DMS53 (cell line): ENCODE measurements around the gene POLR1C.
A peak's percentile ranks its signal among the peaks of the same experiment; 100 is the strongest.
"Not testable (repeated sequence)": the region's sequence is repeated elsewhere in the genome, so short reads cannot be mapped to it uniquely, and the experiment has no call there.

ENCODE experiments used
- DNase-seq: peaks from one replicate; lab custom pipeline; 2025; lab: John Stamatoyannopoulos, UW

The POLR1C gene

GRCh38 chr6:43493230-43493629 is 23.7 kb upstream of the POLR1C start:
- DNase-seq = no peak

- no peak for DNase-seq
These were observed 23.1 kb upstream of the POLR1C start for GRCh38 chr6:43493833-43494232.

GRCh38 chr6:43494321-43494720 is 22.6 kb upstream of the POLR1C start:
- DNase-seq = no peak

DNA sequence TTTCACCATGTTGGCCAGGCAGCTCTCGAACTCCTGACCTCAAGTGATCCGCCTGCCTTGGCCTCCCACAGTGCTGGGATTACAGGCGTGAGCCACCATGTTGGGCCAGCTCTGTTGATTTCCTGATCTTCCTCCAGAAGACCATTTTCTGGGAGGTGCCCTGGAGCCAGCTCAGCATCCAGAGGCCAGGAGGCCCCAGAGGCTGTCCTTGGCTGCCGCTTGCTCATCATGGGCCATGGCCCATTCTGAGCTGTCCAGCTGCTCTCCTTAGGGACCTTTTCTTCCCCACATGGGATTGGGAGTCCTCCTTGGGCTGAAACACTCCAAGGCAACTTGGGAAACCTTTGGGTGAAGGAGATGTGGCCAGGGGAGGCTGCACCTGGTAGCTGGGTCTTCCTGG is 22.1 kb upstream of the POLR1C start:
- DNase-seq = no peak

DNA sequence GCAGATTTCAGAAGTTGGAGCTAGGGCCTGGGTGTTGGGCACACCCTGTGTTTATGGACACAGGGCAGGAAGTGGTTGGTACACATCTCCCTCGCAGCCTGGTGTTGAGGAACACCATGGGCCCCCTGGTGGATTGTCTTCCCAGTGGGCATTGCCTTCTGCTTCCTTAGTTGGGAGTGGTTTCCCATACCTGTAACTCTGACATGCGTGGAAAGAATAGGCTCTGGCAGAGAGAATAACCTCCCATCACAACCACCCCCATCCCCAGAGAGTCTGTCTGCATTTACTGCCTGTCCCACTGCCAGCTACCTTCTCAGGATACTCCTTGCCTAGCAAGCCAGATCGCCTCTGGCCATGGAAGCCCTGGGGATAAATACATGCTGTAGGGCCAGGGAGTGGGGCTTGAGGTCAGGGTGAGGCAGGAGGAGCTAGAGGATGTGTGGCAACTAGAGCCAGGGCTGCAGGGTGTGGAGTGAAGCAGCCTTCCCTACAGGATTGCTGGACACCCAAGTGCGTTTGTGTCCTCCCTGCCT is 21.4 kb upstream of the POLR1C start:
- DNase-seq = peak; percentile 22

DNA sequence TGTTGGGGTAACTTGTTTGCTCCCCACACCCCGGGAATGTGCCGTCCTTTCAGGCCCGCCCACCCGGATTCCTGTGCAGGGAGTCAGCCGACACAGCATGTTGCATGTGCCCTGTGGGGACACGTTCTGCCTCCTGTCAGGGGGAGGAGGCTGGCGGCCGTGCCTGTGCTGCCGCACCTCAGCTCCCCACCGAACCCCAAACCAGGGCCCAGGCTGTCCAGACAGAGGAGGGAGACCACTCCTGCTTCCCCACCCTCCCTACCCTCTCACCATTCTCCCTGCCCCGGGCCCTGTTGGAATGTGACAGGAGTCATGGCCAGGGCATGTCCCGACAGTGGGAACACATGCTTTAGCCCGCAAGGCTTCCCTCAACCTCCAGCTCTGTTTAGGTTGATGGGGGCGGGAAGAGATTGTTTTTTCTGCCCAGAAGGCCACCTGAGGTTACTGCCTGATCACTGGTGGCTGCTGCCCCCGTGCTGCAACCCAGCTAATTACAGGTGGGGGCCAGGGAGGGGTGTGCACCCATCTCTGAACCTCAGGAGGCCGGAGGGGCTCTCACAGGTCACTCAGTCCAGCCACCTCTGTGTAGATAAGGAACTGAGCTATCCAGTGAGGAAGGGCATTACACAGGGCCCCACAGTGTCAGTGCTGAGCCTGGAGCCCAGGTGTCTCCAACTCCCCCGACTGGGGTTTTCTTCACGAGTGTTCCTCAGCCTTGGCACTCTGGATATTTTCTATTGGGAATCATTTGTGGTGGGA is 20.3 kb upstream of the POLR1C start:
- peak; percentile 38 for DNase-seq

DNA sequence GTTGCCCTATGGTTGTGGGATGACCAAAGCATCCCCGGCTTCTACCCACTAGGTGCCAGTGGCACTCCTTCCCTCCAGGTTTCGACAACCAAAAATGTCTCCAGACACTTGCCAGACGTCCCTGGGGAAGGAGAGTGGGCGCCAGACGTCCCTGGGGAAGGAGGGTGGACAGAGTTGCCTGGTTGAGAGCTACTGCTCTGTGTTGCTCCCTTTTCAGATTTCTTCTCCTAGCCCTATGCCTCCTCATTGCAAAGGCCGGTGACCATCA is 19.8 kb upstream of the POLR1C start:
- no peak for DNase-seq

DNA sequence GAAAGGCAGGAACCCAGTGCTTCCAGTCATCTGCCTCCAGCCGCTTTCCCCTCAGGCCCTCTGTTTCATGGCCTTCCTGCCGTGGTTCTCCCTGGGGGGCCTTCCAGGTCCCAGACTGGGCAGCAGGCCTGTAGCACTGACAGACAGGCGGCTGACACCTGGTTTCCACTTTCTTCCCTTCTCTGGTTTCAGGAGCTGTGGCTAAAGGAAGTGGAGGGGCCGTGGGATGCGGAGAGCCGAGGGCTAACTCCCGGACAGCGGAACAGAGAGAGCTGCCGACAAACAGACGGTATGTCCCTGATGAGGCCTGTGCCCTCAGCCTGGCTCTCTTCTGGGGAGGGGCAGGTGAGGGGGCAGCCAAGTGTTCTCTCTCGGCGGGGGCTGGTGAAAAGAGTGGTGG is 19.2 kb upstream of the POLR1C start:
- no peak for DNase-seq

- DNase-seq = not testable (repeated sequence)
These were observed 18.6 kb upstream of the POLR1C start for GRCh38 chr6:43498291-43498690.

GRCh38 chr6:43499028-43499815 is 17.7 kb upstream of the POLR1C start:
- DNase-seq = no peak

DNA sequence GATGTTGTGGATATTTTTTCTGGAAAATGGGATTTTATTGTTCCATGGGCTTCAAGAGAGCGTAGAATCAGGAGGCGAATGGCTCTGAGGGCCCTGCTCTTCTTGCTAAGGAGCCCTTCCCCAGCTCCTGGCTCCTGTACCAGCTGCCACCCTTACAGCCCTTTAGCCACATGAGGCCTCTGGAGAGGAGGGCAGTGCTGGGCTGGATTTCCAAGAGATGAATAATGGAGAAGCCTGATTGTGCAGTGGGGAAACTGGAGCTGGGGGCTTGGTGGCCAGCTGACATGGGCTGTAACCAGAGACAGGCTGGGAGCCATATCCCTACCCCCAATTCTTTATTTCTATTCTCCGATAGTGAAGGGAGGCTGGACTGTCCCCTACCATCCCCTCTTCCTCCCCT is 16.0 kb upstream of the POLR1C start:
- DNase-seq = no peak

DNA sequence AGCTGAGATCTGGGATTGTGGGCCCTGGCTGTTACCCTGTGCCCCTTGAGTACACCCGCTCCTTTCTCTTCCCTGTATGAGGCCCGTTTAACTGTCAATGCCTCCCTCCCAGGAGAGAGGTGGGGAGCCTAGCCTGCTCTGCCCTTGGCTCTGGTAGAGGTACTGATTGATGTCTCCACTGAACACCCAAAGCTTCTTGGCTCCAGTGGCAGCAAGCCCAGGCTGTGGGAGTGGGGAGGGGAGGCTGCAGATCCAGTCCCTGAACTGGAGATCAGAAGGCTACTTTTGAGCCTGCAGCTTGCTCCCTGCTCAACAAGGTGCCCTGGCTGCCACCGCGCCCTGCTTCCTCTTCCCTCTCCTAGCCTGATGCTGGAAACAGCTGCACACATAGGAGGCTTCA is 14.2 kb upstream of the POLR1C start:
- no peak for DNase-seq

GRCh38 chr6:43503443-43503842 is 13.4 kb upstream of the POLR1C start:
- DNase-seq = no peak

- DNase-seq = no peak
These were observed 11.9 kb upstream of the POLR1C start for GRCh38 chr6:43504756-43505593.

GRCh38 chr6:43505718-43506117 is 11.2 kb upstream of the POLR1C start:
- DNase-seq = no peak

- DNase-seq = no peak
These were observed 10.7 kb upstream of the POLR1C start for GRCh38 chr6:43506171-43506570.

DNA sequence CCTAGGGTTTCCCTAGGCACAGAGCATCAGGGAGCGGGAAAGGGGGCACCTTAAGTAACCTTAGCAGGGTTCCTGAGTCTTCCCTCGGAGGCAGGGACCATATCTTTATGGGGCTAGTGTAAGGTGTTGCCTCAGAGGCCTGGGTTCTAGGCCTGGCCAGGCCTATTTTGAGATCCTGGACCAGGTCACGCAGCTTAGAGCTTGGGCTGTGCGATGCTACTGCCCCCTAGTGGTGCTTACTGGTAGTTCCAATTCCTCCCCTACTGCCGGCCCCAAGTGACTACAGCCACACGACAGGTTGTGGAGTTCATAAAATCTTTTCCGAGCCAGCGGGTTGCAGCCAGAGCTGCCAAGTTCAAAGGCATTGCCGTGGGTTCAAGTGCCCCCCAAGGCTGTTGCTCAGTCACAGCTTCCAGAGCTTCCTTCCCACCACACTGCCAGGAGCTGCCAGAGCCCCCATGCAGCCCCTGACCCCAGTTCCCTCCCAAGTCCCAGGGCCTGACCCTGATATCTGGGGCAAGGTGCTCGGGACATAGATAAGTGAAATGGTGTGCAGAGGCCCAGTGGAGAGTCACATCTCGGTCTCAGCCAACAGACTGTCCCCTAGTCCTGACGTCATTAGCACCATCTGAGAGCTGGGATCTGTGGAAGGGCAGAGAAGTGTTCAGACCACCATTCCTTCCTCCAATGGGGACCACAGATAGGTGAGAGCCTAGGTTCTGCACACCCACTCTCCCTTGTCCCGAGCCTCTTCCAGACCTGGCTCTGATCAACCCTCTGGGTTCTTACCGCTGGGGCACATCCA is 10.0 kb upstream of the POLR1C start:
- peak; percentile 86 for DNase-seq

- no peak for DNase-seq
These were observed 8.3 kb upstream of the POLR1C start for GRCh38 chr6:43508481-43509141.

- DNase-seq = peak; percentile 62
These were observed 7.5 kb upstream of the POLR1C start for GRCh38 chr6:43509142-43509983.
